DMS114 treated with DMSO at 0.1 percent for 48 hours (cell line): ENCODE measurements around the gene DKC1.
"Not testable (repeated sequence)": the region's sequence is repeated elsewhere in the genome, so short reads cannot be mapped to it uniquely, and the experiment has no call there.

Experiments used
- DNase-seq: peaks from one replicate; lab custom pipeline; 2025; ENCODE audit not compliant: unreplicated experiment; lab: John Stamatoyannopoulos, UW

Gene DKC1

GRCh38 chrX:154785716-154786115 is 23.1 kb downstream of the DKC1 start:
- no peak for DNase-seq

GRCh38 chrX:154791467-154791866 is 28.8 kb downstream of the DKC1 start:
- DNase-seq: no peak

GRCh38 chrX:154791939-154792338 is 29.3 kb downstream of the DKC1 start:
- no peak for DNase-seq

DNA sequence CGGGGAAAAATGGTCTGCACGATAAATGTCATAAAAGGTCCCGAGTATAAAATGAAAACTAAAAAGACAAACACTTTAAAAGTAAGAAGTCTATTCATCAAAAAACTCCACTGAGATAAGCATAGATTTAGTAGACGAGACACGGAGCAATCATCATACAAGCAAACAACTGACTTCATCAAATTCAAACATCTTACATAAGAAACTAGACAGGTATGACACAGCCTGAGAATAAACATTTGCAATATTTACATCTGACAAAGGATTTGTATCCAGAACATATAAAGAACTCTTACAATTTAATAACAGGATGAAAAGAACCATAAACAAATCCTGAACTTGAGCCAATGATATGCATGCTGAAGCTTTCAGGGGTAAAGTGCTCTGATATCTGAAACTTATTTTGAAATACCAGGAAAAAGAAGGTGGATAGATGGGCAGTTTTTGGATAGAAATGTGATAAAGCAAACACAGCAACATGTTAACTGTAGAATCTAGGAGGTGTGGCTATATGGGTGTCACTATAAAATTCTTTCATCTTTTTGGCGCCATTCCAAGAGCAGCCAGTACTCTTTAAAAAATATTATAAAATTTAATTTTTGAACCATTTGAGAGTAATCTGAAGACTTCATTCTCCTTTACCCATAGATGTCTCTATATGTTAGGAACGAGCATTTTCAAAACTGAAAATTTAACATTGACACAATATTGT is 30.6 kb downstream of the DKC1 start:
- no peak for DNase-seq

DNA sequence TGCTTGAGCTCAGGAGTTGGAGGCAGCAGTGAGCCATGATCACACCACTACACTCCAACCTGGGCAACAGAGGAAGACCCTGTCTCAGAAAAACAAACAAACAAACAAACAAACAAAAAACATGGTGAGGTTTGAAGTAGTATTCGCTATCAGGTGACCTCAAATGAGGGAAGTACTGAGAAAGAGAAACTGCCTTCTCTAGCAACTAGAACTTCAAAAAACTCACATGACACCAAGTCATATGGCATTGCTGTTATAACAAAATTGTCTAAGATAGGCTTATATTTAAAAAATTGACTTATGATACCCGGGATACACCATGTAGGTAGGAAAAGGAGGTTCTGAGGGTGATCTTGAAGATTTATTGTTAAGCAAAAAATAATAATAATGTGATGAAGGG is 32.4 kb downstream of the DKC1 start:
- DNase-seq: no peak

DNA sequence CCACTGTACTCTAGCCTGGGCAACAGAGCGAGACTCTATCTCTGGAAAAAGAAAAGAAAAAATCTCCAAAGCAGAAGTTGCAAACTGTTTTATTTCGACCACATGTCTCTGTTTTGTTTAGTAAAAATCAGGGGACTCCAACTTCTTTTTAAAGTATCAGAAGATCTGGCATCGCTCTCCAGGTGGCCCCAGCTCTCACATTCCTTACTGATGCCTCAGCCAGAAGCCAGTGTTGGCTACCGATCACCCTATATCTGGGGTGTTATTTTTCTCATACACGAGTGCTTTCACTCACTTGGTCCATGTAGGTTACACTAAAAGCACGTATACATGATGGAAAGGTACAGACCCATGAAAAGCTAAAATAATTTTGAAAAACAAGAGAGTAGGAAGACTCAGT is 34.3 kb downstream of the DKC1 start:
- DNase-seq: no peak

GRCh38 chrX:154799556-154800348 is 37.1 kb downstream of the DKC1 start:
- no peak for DNase-seq

GRCh38 chrX:154800478-154801210 is 38.0 kb downstream of the DKC1 start:
- no peak for DNase-seq

DNA sequence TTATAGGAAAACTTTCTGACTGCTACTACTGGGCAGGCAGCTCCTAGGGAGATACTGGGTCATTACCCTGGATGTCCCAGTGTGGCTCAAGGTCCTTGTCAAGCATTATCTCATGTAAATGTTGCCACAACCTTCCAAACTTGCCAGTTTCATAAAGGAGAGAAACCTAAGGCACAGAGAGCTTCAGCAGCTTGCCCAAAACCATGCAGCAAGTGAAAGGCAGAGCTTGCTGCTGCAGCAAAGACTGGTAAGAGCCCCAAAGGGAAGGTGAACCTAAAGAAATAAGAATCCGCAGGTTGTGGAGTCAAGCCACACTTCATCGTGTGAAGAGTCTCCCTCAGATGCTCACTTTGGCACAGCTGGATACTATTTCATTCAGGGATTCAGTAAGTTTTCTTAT is 40.3 kb downstream of the DKC1 start:
- no peak for DNase-seq

DNA sequence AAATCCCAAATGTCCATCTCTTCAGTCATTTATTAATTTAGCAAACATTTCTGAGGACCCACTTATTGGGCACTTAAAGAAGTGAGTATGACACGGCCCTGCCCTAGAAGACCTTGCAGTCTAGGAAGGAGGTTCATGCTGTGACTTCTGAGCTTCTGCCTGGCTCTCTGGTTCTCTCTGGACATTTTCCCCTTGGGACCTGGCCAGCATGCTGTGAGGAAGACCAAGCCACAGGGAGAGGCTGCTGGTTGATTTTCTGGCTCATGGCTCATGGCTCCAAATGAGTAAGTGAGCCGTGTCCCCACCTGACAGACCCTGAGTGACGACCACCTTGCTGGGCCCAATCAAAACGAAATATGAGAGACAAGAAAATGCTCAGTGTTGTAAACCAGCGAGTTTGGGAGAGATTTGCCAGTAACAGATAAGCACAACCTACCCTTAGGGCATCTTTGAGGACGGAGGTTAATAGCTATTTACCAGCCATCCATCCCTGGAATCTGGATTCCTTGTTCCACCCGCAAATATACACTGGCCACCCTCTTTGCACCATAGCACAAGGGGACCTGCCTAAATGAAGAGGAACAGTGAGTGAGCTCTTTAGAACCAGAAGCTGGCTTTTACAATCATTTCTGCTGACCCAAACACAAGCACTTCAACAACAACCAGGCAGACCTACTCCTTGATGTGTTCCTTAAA is 41.7 kb downstream of the DKC1 start:
- DNase-seq: no peak

GRCh38 chrX:154804957-154805695 is 42.5 kb downstream of the DKC1 start, which contains the start of gene MPP1:
Gene MPP1, minus strand, starts transcription at chrX:154805485. Its CDS starts 112 bp downstream, at chrX:154805373.
- DNase-seq: peak; percentile 12

- DNase-seq: no peak
These were observed 43.0 kb downstream of the DKC1 start for GRCh38 chrX:154805696-154806091.

- DNase-seq: no peak
These were observed 44.3 kb downstream of the DKC1 start for GRCh38 chrX:154806837-154807501.

DNA sequence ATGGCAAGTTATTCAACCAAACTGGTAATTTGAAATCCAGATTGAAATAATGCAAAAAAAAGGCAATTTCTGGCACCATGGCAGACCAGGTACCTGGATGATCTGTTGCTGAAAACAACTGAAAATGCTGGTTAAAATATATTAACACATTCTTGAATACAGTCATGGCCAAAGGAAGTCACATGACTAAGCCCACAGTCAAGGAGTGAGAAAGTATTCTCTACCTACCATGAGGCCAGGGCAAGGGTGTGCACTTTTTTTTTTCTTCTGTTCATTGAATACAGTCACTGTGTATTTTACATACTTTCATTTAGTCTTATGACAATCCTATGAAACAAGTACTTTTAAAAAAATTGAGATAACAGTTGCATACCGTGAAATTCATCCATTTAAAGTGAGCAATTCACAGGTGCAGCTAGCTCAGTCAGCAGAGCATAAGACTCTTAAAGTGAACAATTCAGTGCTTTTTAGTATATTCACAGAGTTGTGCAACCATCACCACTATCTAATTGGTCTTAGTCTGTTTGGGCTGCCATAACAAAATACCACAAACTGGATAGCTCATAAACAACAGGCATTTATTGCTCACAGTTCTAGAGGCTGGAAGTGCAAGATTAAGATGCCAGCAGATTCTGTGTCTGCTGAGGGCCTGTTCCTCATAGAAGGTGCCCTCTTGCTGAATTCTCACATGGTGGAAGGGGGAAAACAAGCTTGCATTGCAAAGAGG is 47.4 kb downstream of the DKC1 start:
- DNase-seq: no peak

DNA sequence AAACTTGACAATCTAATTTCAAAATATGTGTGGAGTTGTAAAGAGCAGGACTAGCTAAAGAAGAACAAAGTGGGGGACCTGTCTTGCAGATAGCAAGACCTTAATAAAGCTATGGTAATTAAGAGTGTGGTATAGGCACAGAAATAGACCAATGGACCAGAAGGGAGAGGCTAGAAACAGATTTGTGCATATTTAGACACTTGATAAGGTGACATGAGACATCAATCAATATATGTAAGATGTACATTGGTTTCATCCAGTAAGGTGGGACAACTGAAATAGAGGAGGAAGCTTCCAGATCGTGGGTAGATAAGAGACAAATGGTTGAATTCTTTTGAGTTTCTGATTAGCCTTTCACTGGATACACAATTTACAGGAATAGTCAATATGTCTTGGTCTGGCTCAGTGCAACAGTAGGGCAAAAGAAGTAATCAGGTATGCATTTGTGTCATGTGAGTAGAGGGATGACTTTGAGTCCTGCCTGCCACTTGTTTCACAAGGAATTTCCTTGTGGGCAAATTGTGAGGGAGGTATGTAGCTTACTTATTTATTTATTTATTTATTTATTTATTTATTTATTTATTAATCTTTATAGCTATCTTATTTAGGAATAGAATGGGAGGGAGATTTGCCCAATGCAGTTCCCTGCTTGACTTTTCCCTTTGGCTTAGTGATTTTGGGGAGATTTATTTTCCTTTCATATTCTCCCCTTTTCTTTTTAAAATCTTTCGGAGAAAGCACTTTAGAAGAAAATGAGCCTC is 49.9 kb downstream of the DKC1 start:
- no peak for DNase-seq

- no peak for DNase-seq
These were observed 51.1 kb downstream of the DKC1 start for GRCh38 chrX:154813801-154814200.

DNA sequence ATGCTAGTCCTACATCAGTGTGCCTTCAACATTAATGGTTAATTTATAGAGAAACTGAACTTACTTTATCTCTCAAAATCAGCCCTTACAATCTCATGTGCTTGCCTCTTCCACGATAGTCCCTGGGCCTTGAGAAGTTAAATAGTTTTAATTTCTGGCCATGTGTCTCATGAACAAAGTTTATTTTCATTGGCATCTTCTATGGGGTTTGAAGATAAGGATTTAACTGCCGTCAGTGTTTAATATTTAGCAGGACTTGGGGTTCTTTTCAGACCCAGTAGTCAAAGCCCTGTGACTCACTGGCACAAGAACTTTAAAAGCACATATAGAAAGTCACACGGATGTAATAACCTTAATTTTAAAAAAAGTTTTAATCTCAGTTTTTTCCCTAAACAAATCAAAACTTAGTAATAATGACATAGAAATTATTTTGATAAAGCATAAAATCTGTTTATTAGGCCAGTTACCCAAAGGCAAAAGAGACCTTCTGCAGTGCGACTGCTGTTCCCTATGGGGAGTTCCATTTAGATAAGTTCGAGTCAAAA is 52.7 kb downstream of the DKC1 start:
- no peak for DNase-seq

DNA sequence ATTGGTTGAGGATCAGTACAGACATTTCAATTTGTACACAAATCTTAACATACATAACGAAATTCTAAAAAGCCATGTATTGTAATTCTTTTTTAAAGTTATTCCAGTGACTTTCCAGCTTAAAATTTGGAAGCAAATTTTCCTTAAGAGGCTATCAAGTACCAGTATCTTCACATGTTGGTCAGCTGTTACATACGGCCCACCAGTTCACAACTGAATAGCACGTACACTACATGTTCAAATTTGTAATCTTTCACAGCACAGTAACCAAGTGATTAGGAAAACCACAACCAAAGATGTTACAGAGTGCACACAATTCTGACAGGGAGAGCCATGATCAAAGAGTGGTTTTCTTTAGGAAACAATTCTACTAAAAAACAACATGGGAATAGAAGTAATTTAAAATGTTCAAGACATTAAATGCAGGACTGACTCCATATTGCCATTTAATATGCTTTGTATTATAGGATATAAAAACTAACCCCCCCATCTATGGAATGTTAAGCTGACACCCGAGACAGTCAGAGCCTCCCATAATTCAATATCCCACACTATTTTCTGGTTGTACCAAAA is 53.7 kb downstream of the DKC1 start:
- DNase-seq: not testable (repeated sequence)
